Fibroblast of villous mesenchyme (primary cell): ENCODE data around the gene RHOU. TPM values are rescaled to one million over a fixed set of nuclear protein-coding genes. Genes with fewer than 3 reads are reported as not detected.
A peak's percentile ranks its signal among the peaks of the same experiment; 100 is the strongest.

Experiments
- DNase-seq: peaks from one replicate; pipeline ENCODE4 v3.0.0-alpha.2; 2010; ENCODE audit warnings: low read depth
- H3K4me3 ChIP-seq: 2 replicates; pipeline ENCODE4 v1.5.1; 2011; ENCODE audit warnings: low read depth, mild to moderate bottlenecking, low read length
- total RNA-seq: library from RNA; depleted of rRNA; stranded (reverse); fragments of >200 nt; gene quantifications from 2 replicates; pipeline ENCODE4 v1.2.3, GENCODE V29; 2012
- TF ChIP-seq, protein P1 (sequence below): IDR thresholded peaks from 2 replicates; pipeline ENCODE4 v1.5.1; 2012; ENCODE audit warnings: low read depth, mild to moderate bottlenecking, low read length; ENCODE audit not compliant: insufficient read depth

Gene RHOU
- total RNA-seq, 1 donor, result 2.2 TPM

DNA sequence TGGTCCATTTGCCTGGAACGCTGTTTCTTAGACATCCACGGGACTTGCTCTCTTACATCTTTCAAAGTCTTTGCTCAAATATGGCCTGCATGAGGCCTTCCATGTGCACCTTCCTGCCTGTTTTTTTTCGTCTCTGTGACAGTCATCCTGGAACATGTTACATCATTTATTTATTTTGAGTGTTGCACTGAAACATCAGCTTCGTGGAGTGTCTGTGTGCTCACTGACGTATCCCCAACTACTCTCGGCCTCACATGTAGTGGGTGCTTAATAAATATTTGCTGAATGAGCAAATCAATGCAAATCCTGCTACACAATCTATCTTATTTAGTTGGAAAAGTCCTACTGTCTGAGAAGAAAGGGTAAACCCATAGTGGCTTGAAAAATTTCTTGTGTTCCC lies 11.4 kb upstream of the RHOU start:
- no peak overlapping the region for H3K4me3 ChIP-seq
- TF ChIP-seq, protein P1, sequence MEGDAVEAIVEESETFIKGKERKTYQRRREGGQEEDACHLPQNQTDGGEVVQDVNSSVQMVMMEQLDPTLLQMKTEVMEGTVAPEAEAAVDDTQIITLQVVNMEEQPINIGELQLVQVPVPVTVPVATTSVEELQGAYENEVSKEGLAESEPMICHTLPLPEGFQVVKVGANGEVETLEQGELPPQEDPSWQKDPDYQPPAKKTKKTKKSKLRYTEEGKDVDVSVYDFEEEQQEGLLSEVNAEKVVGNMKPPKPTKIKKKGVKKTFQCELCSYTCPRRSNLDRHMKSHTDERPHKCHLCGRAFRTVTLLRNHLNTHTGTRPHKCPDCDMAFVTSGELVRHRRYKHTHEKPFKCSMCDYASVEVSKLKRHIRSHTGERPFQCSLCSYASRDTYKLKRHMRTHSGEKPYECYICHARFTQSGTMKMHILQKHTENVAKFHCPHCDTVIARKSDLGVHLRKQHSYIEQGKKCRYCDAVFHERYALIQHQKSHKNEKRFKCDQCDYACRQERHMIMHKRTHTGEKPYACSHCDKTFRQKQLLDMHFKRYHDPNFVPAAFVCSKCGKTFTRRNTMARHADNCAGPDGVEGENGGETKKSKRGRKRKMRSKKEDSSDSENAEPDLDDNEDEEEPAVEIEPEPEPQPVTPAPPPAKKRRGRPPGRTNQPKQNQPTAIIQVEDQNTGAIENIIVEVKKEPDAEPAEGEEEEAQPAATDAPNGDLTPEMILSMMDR, result no peak
- DNase-seq, result no peak

DNA sequence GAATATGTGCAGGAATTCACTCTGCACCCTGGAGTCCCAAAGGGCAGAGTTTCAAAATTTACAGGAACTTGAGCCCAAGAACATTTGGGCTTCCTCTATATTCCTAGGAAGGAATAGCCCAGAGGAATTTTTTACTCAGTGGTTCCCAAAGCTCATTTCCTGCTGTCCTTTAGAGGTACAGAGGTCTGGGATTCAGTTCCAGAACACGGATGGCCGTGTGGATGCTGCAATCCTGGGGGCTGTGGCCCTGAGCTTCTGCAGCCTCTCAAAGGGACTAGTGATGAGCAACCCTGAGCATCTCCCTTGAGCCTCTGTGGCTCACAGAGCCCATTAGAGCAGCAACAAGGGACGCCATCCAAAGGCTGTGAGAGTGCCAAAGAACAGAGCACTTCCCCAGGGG lies 10.1 kb upstream of the RHOU start:
- H3K4me3 ChIP-seq, result no peak overlapping the region
- DNase-seq, result no peak
- TF ChIP-seq, protein P1, result no peak

DNA sequence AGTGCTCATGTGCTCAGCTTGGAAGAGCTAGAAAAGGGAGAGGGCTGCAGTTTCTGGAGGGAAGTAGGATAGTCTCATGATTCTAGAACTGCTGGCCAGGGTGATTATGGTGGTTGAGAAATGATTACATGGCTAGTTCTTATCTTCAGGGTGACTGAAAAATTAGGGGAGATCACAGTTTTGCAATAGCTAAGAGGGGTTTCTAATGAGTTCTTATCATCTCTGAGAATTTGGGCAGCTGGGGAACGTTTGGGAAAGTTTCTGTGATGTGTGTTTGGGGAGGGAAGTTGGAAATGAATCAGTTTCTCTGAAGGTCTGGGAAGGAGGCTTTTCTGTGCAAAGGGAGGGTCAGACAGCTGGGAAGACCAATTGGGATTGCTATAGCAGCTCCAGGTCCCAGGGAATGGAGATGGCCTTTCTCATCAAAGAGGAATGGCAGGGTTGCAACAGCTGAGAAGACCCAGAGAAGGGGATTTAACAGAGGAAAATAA lies 7.6 kb upstream of the RHOU start:
- DNase-seq, result peak; percentile 53
- TF ChIP-seq, protein P1, result no peak
- H3K4me3 ChIP-seq, result no peak overlapping the region

- TF ChIP-seq, protein P1, result no peak
- no peak overlapping the region for H3K4me3 ChIP-seq
- no peak for DNase-seq
Measured at GRCh38 chr1:228732426-228732825, 2.9 kb upstream of the RHOU start.

DNA sequence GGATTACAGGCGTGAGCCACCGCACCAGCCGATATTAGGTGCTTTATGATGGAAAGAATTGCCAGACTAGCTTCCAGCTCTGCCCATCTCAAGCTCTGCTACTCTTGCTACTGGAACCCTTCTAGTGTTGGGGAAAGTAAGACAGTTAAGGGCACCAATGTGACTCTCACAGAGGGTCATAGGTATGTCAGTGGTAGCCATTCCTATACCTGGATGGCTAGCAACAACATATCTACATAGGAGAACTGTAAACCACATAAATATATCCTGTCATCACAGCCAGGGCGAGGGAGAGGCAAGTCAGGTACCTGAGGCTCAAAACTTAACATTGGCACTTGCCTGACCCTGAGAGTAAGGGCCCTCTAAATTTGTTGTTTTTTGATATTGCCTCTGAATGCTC lies 1.7 kb upstream of the RHOU start:
- TF ChIP-seq, protein P1, result no peak
- no peak overlapping the region for H3K4me3 ChIP-seq
- DNase-seq, result no peak

GRCh38 chr1:228735871-228736586 lies 750 bp downstream of the RHOU start:
- H3K4me3 ChIP-seq, result peak overlapping the region; percentile 80
- peak; percentile 44 for DNase-seq
- TF ChIP-seq, protein P1, result no peak
